ENCODE data around the gene SYNJ2.

The SYNJ2 gene

GRCh38 chr6:158086054-158086503, 104.4 kb downstream of the SYNJ2 start:
- no peak for TF ChIP-seq RAD21 (IDR thresholded peaks at IDR 0.05; ENCODE audit: low read depth)

GRCh38 chr6:158086504-158087223, 105.0 kb downstream of the SYNJ2 start:
- no peak for TF ChIP-seq CEBPB (IDR thresholded peaks at IDR 0.05)
- TF ChIP-seq TCF12 (IDR thresholded peaks at IDR 0.05; ENCODE audit: low read depth), result no peak
- no peak for TF ChIP-seq USF1 (IDR thresholded peaks at IDR 0.05)
- TF ChIP-seq TAF1 (IDR thresholded peaks at IDR 0.05; ENCODE audit: low read depth), result no peak
- no peak for TF ChIP-seq NFIC (IDR thresholded peaks at IDR 0.05)
- no peak for TF ChIP-seq FOXM1 (IDR thresholded peaks at IDR 0.05; ENCODE audit: borderline replicate concordance, low read depth)
- TF ChIP-seq YY1 (IDR thresholded peaks at IDR 0.05; ENCODE audit: low read depth), result no peak

- TF ChIP-seq TAF1 (IDR thresholded peaks at IDR 0.05; ENCODE audit: low read depth), result no peak
- TF ChIP-seq CREB1 (IDR thresholded peaks at IDR 0.05; ENCODE audit: low read depth), result no peak
- no peak for TF ChIP-seq USF1 (IDR thresholded peaks at IDR 0.05)
- TF ChIP-seq EP300 (IDR thresholded peaks at IDR 0.05; ENCODE audit: borderline replicate concordance), result no peak
- no peak for TF ChIP-seq NFIC (IDR thresholded peaks at IDR 0.05)
- no peak for TF ChIP-seq FOXM1 (IDR thresholded peaks at IDR 0.05; ENCODE audit: borderline replicate concordance, low read depth)
- no peak for TF ChIP-seq MAX (IDR thresholded peaks at IDR 0.05)
- no peak for TF ChIP-seq TCF12 (IDR thresholded peaks at IDR 0.05; ENCODE audit: low read depth)
- TF ChIP-seq REST (IDR thresholded peaks at IDR 0.05; ENCODE audit: low read depth), result no peak
- no peak for TF ChIP-seq YY1 (IDR thresholded peaks at IDR 0.05; ENCODE audit: low read depth)
- TF ChIP-seq RAD21 (IDR thresholded peaks at IDR 0.05; ENCODE audit: low read depth), result no peak
- TF ChIP-seq TEAD4 (IDR thresholded peaks at IDR 0.05), result no peak
- TF ChIP-seq CEBPB (IDR thresholded peaks at IDR 0.05), result no peak
- no peak for TF ChIP-seq EGR1 (IDR thresholded peaks at IDR 0.05)
- TF ChIP-seq ZBTB7A (IDR thresholded peaks at IDR 0.05; ENCODE audit: low read depth), result no peak
Measured at GRCh38 chr6:158087224-158087867, 105.7 kb downstream of the SYNJ2 start.

- TF ChIP-seq MAX (IDR thresholded peaks at IDR 0.05), result no peak
- no peak for TF ChIP-seq EGR1 (IDR thresholded peaks at IDR 0.05)
- TF ChIP-seq FOXM1 (IDR thresholded peaks at IDR 0.05; ENCODE audit: borderline replicate concordance, low read depth), result no peak
- TF ChIP-seq NFIC (IDR thresholded peaks at IDR 0.05), result no peak
- no peak for TF ChIP-seq USF1 (IDR thresholded peaks at IDR 0.05)
- TF ChIP-seq REST (IDR thresholded peaks at IDR 0.05; ENCODE audit: low read depth), result no peak
- no peak for TF ChIP-seq YY1 (IDR thresholded peaks at IDR 0.05; ENCODE audit: low read depth)
Measured at GRCh38 chr6:158092806-158093205, 111.1 kb downstream of the SYNJ2 start.

- TF ChIP-seq USF1 (IDR thresholded peaks at IDR 0.05), result no peak
- TF ChIP-seq FOXM1 (IDR thresholded peaks at IDR 0.05; ENCODE audit: borderline replicate concordance, low read depth), result no peak
- no peak for TF ChIP-seq TAF1 (IDR thresholded peaks at IDR 0.05; ENCODE audit: low read depth)
- no peak for TF ChIP-seq CREB1 (IDR thresholded peaks at IDR 0.05; ENCODE audit: low read depth)
- no peak for TF ChIP-seq TEAD4 (IDR thresholded peaks at IDR 0.05)
- no peak for TF ChIP-seq ZBTB7A (IDR thresholded peaks at IDR 0.05; ENCODE audit: low read depth)
- no peak for TF ChIP-seq NFIC (IDR thresholded peaks at IDR 0.05)
Measured at GRCh38 chr6:158095031-158095430, 113.4 kb downstream of the SYNJ2 start.

Data from Ishikawa (cell line).